Nephron (organoid): ENCODE results near the gene CSF2RB.

Source experiments
- H3K27ac Mint-ChIP-seq, 3 experiments: 2 replicates each; pipeline ENCODE4 v1.8.0; 2020; ENCODE audit warnings: mixed read lengths in 3 of 3, mild to moderate bottlenecking in 2 of 3, moderate library complexity in 1 of 3
- H3K27me3 Mint-ChIP-seq: 2 replicates; pipeline ENCODE4 v1.8.0; 2021; ENCODE audit warnings: low read depth, mild to moderate bottlenecking, moderate library complexity, mixed read lengths
- H3K36me3 Mint-ChIP-seq: 2 replicates; pipeline ENCODE4 v1.8.0; 2020; ENCODE audit warnings: low read depth, mixed read lengths
- H3K4me1 Mint-ChIP-seq: 2 replicates; pipeline ENCODE4 v1.8.0; 2020; ENCODE audit warnings: mixed read lengths
- H3K4me3 Mint-ChIP-seq, 3 experiments: 2 replicates each; pipeline ENCODE4 v1.8.0; 2020; ENCODE audit warnings: mild to moderate bottlenecking in 3 of 3, mixed read lengths in 3 of 3, moderate library complexity in 2 of 3
- H3K9me3 Mint-ChIP-seq: 2 replicates; pipeline ENCODE4 v1.8.0; 2020; ENCODE audit warnings: mixed read lengths
- TF ChIP-seq, protein P1 (sequence below), 3 experiments: fragments of 200-600 bp; sonication (generic); IDR thresholded peaks; one replicate each; pipeline ENCODE4 v1.5.0; 2021; ENCODE audit warnings: antibody characterized with exemption in 3 of 3; ENCODE audit not compliant: unreplicated experiment in 3 of 3

Gene CSF2RB

DNA sequence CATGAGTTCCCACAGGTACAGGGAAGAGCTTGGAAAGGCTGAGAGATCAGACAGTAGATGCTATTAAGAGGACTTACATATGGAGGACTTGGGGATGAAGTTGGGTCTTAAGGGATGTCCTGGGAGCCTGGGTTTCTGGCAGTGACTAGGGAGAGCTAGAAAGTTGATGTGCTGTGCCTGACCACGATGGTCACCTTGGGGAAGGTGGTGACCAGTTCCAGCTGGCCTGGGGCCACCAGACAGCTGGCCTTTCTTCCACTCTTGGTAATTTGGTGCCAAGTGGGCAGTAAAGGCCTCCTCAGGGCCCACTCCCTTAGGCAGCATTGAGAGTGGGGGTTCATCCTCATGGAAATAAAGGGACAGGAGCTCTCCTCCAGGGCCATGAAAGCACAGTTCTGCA is 13.9 kb upstream of the CSF2RB start:
- Mint-ChIP-seq H3K4me3 (no peak overlapping the region), H3K27me3 (peaks cover 20% of the 10 kb centered on the region), H3K9me3 (peaks cover 14% of the 10 kb centered on the region), H3K36me3 (no peaks in the 10 kb centered on the region), H3K27ac (no peak overlapping the region), H3K4me1 (no peaks in the 10 kb centered on the region)
- TF ChIP-seq, protein P1, sequence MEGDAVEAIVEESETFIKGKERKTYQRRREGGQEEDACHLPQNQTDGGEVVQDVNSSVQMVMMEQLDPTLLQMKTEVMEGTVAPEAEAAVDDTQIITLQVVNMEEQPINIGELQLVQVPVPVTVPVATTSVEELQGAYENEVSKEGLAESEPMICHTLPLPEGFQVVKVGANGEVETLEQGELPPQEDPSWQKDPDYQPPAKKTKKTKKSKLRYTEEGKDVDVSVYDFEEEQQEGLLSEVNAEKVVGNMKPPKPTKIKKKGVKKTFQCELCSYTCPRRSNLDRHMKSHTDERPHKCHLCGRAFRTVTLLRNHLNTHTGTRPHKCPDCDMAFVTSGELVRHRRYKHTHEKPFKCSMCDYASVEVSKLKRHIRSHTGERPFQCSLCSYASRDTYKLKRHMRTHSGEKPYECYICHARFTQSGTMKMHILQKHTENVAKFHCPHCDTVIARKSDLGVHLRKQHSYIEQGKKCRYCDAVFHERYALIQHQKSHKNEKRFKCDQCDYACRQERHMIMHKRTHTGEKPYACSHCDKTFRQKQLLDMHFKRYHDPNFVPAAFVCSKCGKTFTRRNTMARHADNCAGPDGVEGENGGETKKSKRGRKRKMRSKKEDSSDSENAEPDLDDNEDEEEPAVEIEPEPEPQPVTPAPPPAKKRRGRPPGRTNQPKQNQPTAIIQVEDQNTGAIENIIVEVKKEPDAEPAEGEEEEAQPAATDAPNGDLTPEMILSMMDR (IDR thresholded peaks at IDR 0.05; ENCODE audit: unreplicated experiment in 3 of 3) = no peak

DNA sequence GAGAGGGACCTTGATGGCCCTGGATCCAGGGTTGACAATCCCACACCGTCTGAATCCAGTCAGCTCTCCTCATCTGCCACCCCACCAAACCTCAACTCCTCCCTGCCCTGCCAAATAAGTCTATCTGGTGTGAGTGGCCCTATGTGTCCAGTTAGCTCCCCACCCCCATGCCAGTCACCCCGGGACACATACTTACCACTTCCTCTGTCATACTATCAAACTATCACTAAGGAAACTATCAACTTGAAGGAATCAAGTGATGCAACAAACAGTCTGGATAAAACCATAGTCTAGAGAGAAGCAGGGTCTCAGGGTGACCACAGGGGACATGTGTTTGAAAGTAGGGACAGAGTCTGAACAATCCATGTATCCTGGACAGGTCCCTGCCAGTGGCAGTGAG is 13.2 kb upstream of the CSF2RB start:
- Mint-ChIP-seq H3K27ac (no peak overlapping the region), H3K27me3 (peaks cover 20% of the 10 kb centered on the region), H3K9me3 (peaks cover 9% of the 10 kb centered on the region), H3K36me3 (no peaks in the 10 kb centered on the region), H3K4me3 (no peak overlapping the region), H3K4me1 (no peaks in the 10 kb centered on the region)
- TF ChIP-seq, protein P1 (IDR thresholded peaks at IDR 0.05; ENCODE audit: unreplicated experiment in 3 of 3) = no peak

- H3K27me3 Mint-ChIP-seq = peaks cover 20% of the 10 kb centered on the region
- H3K27ac Mint-ChIP-seq = no peak overlapping the region
- TF ChIP-seq, protein P1 (IDR thresholded peaks at IDR 0.05; ENCODE audit: unreplicated experiment in 3 of 3) = no peak
- no peak overlapping the region for H3K4me3 Mint-ChIP-seq
- H3K4me1 Mint-ChIP-seq = no peaks in the 10 kb centered on the region
- peaks cover 6% of the 10 kb centered on the region for H3K9me3 Mint-ChIP-seq
- H3K36me3 Mint-ChIP-seq = no peaks in the 10 kb centered on the region
These were observed 12.5 kb upstream of the CSF2RB start for GRCh38 chr22:36900880-36901279.

DNA sequence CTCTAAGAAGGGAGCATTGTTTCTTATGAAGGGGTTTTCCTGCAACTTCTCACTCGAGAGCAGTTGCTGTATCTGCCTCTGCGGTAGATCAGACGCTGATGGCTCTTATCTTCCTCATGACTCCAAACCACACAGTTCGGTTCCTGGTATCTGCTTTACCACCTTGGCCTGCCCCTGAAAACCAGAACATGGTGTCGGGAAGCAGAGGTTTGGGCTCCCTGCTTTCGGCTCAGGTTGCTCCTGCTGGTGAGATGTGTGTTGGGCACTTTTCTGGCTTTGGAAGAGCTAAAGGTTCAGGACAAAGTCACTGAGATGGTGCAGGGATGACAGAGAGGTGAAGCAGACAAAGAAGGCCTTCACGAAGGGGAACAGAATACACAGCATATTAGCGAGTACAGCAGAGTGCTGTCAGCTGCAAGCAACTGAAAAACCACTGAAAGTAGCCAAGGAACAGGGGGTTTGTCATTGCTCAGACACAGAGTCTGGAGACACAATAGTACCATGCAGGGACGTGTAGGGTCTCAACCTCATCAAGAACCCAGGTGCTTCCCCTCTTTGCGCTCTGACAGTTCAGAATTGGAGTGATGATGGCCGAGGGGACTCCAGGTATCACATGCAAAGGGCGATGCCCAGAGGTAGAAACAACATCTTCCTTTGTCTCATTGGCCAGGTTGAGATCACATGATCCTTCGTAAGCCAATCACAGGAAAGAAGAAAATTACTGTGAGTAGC is 11.9 kb upstream of the CSF2RB start:
- Mint-ChIP-seq H3K4me1 (no peaks in the 10 kb centered on the region), H3K27me3 (peaks cover 20% of the 10 kb centered on the region), H3K36me3 (no peaks in the 10 kb centered on the region), H3K27ac (no peak overlapping the region), H3K4me3 (no peak overlapping the region), H3K9me3 (peaks cover 6% of the 10 kb centered on the region)
- TF ChIP-seq, protein P1 (IDR thresholded peaks at IDR 0.05; ENCODE audit: unreplicated experiment in 3 of 3) = no peak

DNA sequence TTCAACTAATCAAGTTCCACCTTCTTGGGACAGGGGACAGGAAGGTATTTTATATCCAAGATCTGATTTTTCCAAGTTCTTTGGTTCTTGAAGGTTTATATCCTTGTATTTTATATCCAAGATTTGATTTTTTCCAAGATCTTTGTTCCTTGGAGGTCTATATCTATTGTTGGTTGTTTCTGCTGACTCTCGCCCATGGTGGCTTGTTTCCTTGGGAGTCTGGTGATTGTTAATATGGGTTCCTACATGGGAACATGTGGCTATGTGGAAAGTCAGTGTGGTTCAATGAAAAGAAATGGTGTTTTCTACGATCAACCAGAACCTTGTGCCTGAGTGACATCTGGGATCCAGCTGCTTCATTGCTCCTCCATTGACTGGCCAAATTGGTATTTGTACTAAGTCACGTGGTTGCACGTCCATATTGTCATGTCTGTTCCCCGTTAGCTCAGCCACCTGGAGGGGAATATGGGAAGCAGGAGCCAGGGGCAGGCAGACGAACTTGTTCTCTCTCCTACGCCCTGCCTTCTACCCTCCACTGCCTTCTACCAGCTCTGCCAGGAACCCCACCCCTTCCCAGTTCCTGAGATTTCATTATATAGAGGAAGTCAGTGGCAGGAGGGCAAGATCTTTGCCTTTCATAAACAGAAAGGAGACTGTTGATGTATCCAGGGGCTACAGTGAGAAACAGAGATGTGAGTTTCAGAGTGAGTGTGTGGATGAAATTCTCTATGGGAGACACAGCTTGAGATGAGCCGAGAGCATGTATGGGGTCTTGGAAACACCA is 11.1 kb upstream of the CSF2RB start:
- no peak overlapping the region for H3K4me3 Mint-ChIP-seq
- H3K9me3 Mint-ChIP-seq = peaks cover 3% of the 10 kb centered on the region
- TF ChIP-seq, protein P1 (IDR thresholded peaks at IDR 0.05; ENCODE audit: unreplicated experiment in 3 of 3) = no peak
- no peak overlapping the region for H3K27ac Mint-ChIP-seq
- peaks cover 20% of the 10 kb centered on the region for H3K27me3 Mint-ChIP-seq
- no peaks in the 10 kb centered on the region for H3K36me3 Mint-ChIP-seq
- H3K4me1 Mint-ChIP-seq = no peaks in the 10 kb centered on the region
